Frontal cortex (tissue), 4 donors: ENCODE results near the gene CDC42. TPM values are rescaled to one million over a fixed set of nuclear protein-coding genes. Genes with fewer than 3 reads are reported as not detected.
"Not testable (repeated sequence)": the region's sequence is repeated elsewhere in the genome, so short reads cannot be mapped to it uniquely, and the experiment has no call there.

Experiments
- DNase-seq, 2 donors: peaks; one replicate each; pipeline ENCODE4 v3.0.0; 2012; ENCODE audit warnings: low spot score in 2 of 2
- FAIRE-seq: peaks from 2 replicates; lab custom pipeline; 2012; peaks lifted over from hg19 to GRCh38; lab: Jason Lieb, UNC
- total RNA-seq: library from RNA; depleted of rRNA; stranded (reverse); fragments of >200 nt; gene quantifications from one replicate; pipeline ENCODE4 v1.2.3, GENCODE V29; 2014
- donor health status: control.
- donor health status: control.
- donor health status: control.

Gene CDC42
- total RNA-seq, 1 donor from 2014 or later: 468 TPM

- DNase-seq: no peak
- FAIRE-seq: no peak
These were observed 4.4 kb downstream of the CDC42 start for GRCh38 chr1:22056936-22057335.

- DNase-seq (no peak), FAIRE-seq (no peak)
These were observed 5.4 kb downstream of the CDC42 start for GRCh38 chr1:22057861-22058260.

- FAIRE-seq (no peak), DNase-seq (no peak)
These were observed 12.4 kb downstream of the CDC42 start for GRCh38 chr1:22064751-22065402.

GRCh38 chr1:22071511-22071910 lies 19.0 kb downstream of the CDC42 start:
- no peak for DNase-seq
- FAIRE-seq: no peak

- DNase-seq (no peak), FAIRE-seq (no peak)
These were observed 22.3 kb downstream of the CDC42 start for GRCh38 chr1:22074803-22075202.

- FAIRE-seq (no peak), DNase-seq (no peak)
These were observed 23.2 kb downstream of the CDC42 start for GRCh38 chr1:22075718-22076117.

- no peak for FAIRE-seq
These were observed 23.8 kb downstream of the CDC42 start for GRCh38 chr1:22076346-22076745.

GRCh38 chr1:22077728-22078127 lies 25.2 kb downstream of the CDC42 start:
- DNase-seq (no peak), FAIRE-seq (no peak)

More at GRCh38 chr1:22076346-22076745, 23.8 kb downstream of the CDC42 start:
- no peak for DNase-seq

GRCh38 chr1:22078133-22078532 lies 25.6 kb downstream of the CDC42 start:
- FAIRE-seq (no peak), DNase-seq (no peak)

- no peak for FAIRE-seq
- no peak for DNase-seq
These were observed 27.7 kb downstream of the CDC42 start for GRCh38 chr1:22080191-22080590.

GRCh38 chr1:22088331-22088730 lies 35.8 kb downstream of the CDC42 start:
- no peak for FAIRE-seq

GRCh38 chr1:22089134-22089571 lies 36.6 kb downstream of the CDC42 start:
- FAIRE-seq: no peak
- no peak for DNase-seq

More at GRCh38 chr1:22088331-22088730, 35.8 kb downstream of the CDC42 start:
- DNase-seq: no peak

GRCh38 chr1:22089787-22090186 lies 37.3 kb downstream of the CDC42 start:
- DNase-seq: no peak
- FAIRE-seq: no peak

- no peak for FAIRE-seq
- no peak for DNase-seq
These were observed 38.4 kb downstream of the CDC42 start for GRCh38 chr1:22090867-22091266.

- DNase-seq: not testable (repeated sequence)
These were observed 39.7 kb downstream of the CDC42 start for GRCh38 chr1:22092026-22092768.

GRCh38 chr1:22093513-22093912 lies 41.0 kb downstream of the CDC42 start:
- no peak for DNase-seq
- FAIRE-seq: no peak

More at GRCh38 chr1:22092026-22092768, 39.7 kb downstream of the CDC42 start:
- FAIRE-seq: not testable (repeated sequence)

GRCh38 chr1:22096036-22096435 lies 43.5 kb downstream of the CDC42 start:
- no peak for DNase-seq
- no peak for FAIRE-seq

GRCh38 chr1:22096463-22096862 lies 44.0 kb downstream of the CDC42 start:
- FAIRE-seq: no peak
- DNase-seq: no peak

GRCh38 chr1:22098752-22099151 lies 46.2 kb downstream of the CDC42 start:
- DNase-seq (no peak), FAIRE-seq (no peak)

GRCh38 chr1:22100168-22100567 lies 47.7 kb downstream of the CDC42 start:
- no peak for DNase-seq
- FAIRE-seq: no peak

GRCh38 chr1:22101199-22101598 lies 48.7 kb downstream of the CDC42 start:
- FAIRE-seq (no peak), DNase-seq (no peak)
